H7 (cell line): ENCODE measurements around the gene FHIT. TPM values are rescaled to one million over a fixed set of nuclear protein-coding genes. Genes with fewer than 3 reads are reported as not detected.

ENCODE experiments used
- DNase-seq: peaks from one replicate; pipeline ENCODE4 v3.0.0; 2012
- H3K27me3 ChIP-seq: 2 replicates; pipeline ENCODE4 v1.6.0; 2011; ENCODE audit warnings: mild to moderate bottlenecking, low read length; ENCODE audit not compliant: control insufficient read depth, insufficient read depth
- H3K36me3 ChIP-seq: replicated peaks from 2 replicates; pipeline ENCODE4 v1.5.1; 2011; ENCODE audit warnings: low read length; ENCODE audit not compliant: control insufficient read depth, insufficient read depth
- H3K4me3 ChIP-seq: 2 replicates; pipeline ENCODE4 v1.5.1; 2011; ENCODE audit warnings: low read depth, mild to moderate bottlenecking, control low read depth, low read length, moderate library complexity; ENCODE audit not compliant: insufficient read depth
- total RNA-seq: library from RNA; depleted of rRNA; stranded (reverse); fragments of >200 nt; shearing (Covaris generic); gene quantifications from 2 replicates; pipeline ENCODE4 v1.2.3, GENCODE V29; 2014

FHIT gene
- total RNA-seq, 1 experiment from 2014 or later: 2.1 TPM

GRCh38 chr3:60631509-60631908 is 619.7 kb downstream of the FHIT start:
- H3K36me3 ChIP-seq: no peaks in the 10 kb centered on the region
- no peak for DNase-seq
- H3K4me3 ChIP-seq: no peak overlapping the region
- no peaks in the 10 kb centered on the region; the same call in 1 of the 2 replicates for H3K27me3 ChIP-seq

- Histone ChIP-seq H3K4me3 (no peak overlapping the region), H3K36me3 (no peaks in the 10 kb centered on the region), H3K27me3 (no peaks in the 10 kb centered on the region; the same call in 1 of the 2 replicates)
- no peak for DNase-seq
These were observed 620.3 kb downstream of the FHIT start for GRCh38 chr3:60630953-60631352.

GRCh38 chr3:60629816-60630215 is 621.4 kb downstream of the FHIT start:
- Histone ChIP-seq H3K4me3 (no peak overlapping the region), H3K36me3 (no peaks in the 10 kb centered on the region), H3K27me3 (no peaks in the 10 kb centered on the region)
- no peak for DNase-seq

GRCh38 chr3:60622349-60622748 is 628.9 kb downstream of the FHIT start:
- DNase-seq: no peak
- Histone ChIP-seq H3K27me3 (no peaks in the 10 kb centered on the region), H3K4me3 (no peak overlapping the region), H3K36me3 (no peaks in the 10 kb centered on the region)

- DNase-seq: no peak
- no peaks in the 10 kb centered on the region for H3K27me3 ChIP-seq
- H3K36me3 ChIP-seq: no peaks in the 10 kb centered on the region
- no peak overlapping the region for H3K4me3 ChIP-seq
These were observed 634.1 kb downstream of the FHIT start for GRCh38 chr3:60617188-60617587.

GRCh38 chr3:60613769-60614303 is 637.4 kb downstream of the FHIT start:
- no peak overlapping the region for H3K4me3 ChIP-seq
- DNase-seq: no peak
- no peaks in the 10 kb centered on the region for H3K27me3 ChIP-seq
- no peaks in the 10 kb centered on the region for H3K36me3 ChIP-seq

- Histone ChIP-seq H3K4me3 (no peak overlapping the region), H3K36me3 (no peaks in the 10 kb centered on the region), H3K27me3 (no peaks in the 10 kb centered on the region)
- DNase-seq: no peak
These were observed 640.7 kb downstream of the FHIT start for GRCh38 chr3:60610441-60611112.

GRCh38 chr3:60609446-60609845 is 641.8 kb downstream of the FHIT start:
- no peak for DNase-seq
- H3K4me3 ChIP-seq: no peak overlapping the region
- H3K27me3 ChIP-seq: no peaks in the 10 kb centered on the region
- H3K36me3 ChIP-seq: no peaks in the 10 kb centered on the region

- H3K36me3 ChIP-seq: no peaks in the 10 kb centered on the region
- no peak for DNase-seq
- no peaks in the 10 kb centered on the region for H3K27me3 ChIP-seq
- no peak overlapping the region for H3K4me3 ChIP-seq
These were observed 647.4 kb downstream of the FHIT start for GRCh38 chr3:60603860-60604259.

GRCh38 chr3:60600848-60601247 is 650.4 kb downstream of the FHIT start:
- DNase-seq: no peak
- Histone ChIP-seq H3K27me3 (no peaks in the 10 kb centered on the region), H3K4me3 (no peak overlapping the region), H3K36me3 (no peaks in the 10 kb centered on the region)

- Histone ChIP-seq H3K27me3 (no peaks in the 10 kb centered on the region), H3K36me3 (no peaks in the 10 kb centered on the region), H3K4me3 (no peak overlapping the region)
- no peak for DNase-seq
These were observed 651.7 kb downstream of the FHIT start for GRCh38 chr3:60599586-60599985.

GRCh38 chr3:60598671-60599070 is 652.6 kb downstream of the FHIT start:
- no peaks in the 10 kb centered on the region for H3K36me3 ChIP-seq
- no peaks in the 10 kb centered on the region for H3K27me3 ChIP-seq
- DNase-seq: no peak
- no peak overlapping the region for H3K4me3 ChIP-seq

GRCh38 chr3:60594025-60594424 is 657.2 kb downstream of the FHIT start:
- no peak for DNase-seq
- Histone ChIP-seq H3K27me3 (no peaks in the 10 kb centered on the region), H3K4me3 (no peak overlapping the region), H3K36me3 (no peaks in the 10 kb centered on the region)

- no peak overlapping the region for H3K4me3 ChIP-seq
- no peaks in the 10 kb centered on the region for H3K36me3 ChIP-seq
- DNase-seq: no peak
- no peaks in the 10 kb centered on the region for H3K27me3 ChIP-seq
These were observed 660.0 kb downstream of the FHIT start for GRCh38 chr3:60591267-60591666.

- DNase-seq: no peak
- Histone ChIP-seq H3K27me3 (no peaks in the 10 kb centered on the region), H3K4me3 (no peak overlapping the region), H3K36me3 (no peaks in the 10 kb centered on the region)
These were observed 662.4 kb downstream of the FHIT start for GRCh38 chr3:60588806-60589205.

- no peaks in the 10 kb centered on the region for H3K27me3 ChIP-seq
- DNase-seq: no peak
- H3K36me3 ChIP-seq: no peaks in the 10 kb centered on the region
- H3K4me3 ChIP-seq: no peak overlapping the region
These were observed 665.3 kb downstream of the FHIT start for GRCh38 chr3:60585918-60586317.
